B cell (primary cell): Measurements from ENCODE around the gene TRPV4. TPM values are rescaled to one million over a fixed set of nuclear protein-coding genes. Genes with fewer than 3 reads are reported as not detected.

Experiments
- ATAC-seq: fragments of 200-7000 bp; cut with Tn5 transposase; one replicate; pipeline ENCODE4 v1.10.0; 2021; ENCODE audit warnings: low read depth, mild to moderate bottlenecking, moderate number of reproducible peaks, moderate library complexity
- CTCF ChIA-PET: fragments of 350-600 bp; sonication (Branson Sonifier 250); formaldehyde crosslinking; loops from one replicate; lab custom pipeline; 2021; ENCODE audit warnings: antibody characterized with exemption, inconsistent platforms; lab: Charles Lee
- POLR2A ChIA-PET: fragments of 350-600 bp; sonication (Branson Sonifier 250); formaldehyde crosslinking; loops from one replicate; lab custom pipeline; 2021; ENCODE audit warnings: antibody characterized with exemption; lab: Charles Lee
- DNase-seq: peaks from one replicate; pipeline ENCODE4 v3.0.0; 2013
- H2AFZ ChIP-seq: 2 replicates; pipeline ENCODE4 v1.6.1; 2012; ENCODE audit warnings: mild to moderate bottlenecking, low read depth, low read length; ENCODE audit not compliant: insufficient read depth, poor library complexity, severe bottlenecking
- H3K27ac ChIP-seq, 2 donors: 1 replicate in 1 of 2; 2 replicates in 1 of 2; pipeline ENCODE4 v1.5.1; 2012 to 2013; ENCODE audit warnings: low read length in 2 of 2, mild to moderate bottlenecking in 2 of 2, moderate library complexity in 1 of 2
- H3K27me3 ChIP-seq, 4 experiments: fragments of 200-600 bp in 1 of 4; sonication (generic) in 1 of 4; replicated peaks in 1 of 4; 1 replicate in 2 of 4; 2 replicates in 2 of 4; pipeline versions ENCODE4 v1.6.1 to v1.7.0; 2013 to 2016; ENCODE audit warnings: low read length in 3 of 4, mild to moderate bottlenecking in 2 of 4, mixed read lengths in 1 of 4, moderate library complexity in 1 of 4; ENCODE audit not compliant: insufficient read depth in 4 of 4, control insufficient read depth in 3 of 4; ENCODE audit errors: control extremely low read depth in 1 of 4
- H3K36me3 ChIP-seq, 2 experiments: replicated peaks in 1 of 2; 1 replicate in 1 of 2; 2 replicates in 1 of 2; pipeline versions ENCODE4 v1.6.1 to v1.7.1; 2013; ENCODE audit warnings: low read length in 1 of 2; ENCODE audit not compliant: insufficient read depth in 2 of 2, control insufficient read depth in 1 of 2; ENCODE audit errors: control extremely low read depth in 1 of 2, extremely low read depth in 1 of 2
- H3K4me1 ChIP-seq, 2 donors: fragments of 200-600 bp in 1 of 2; sonication (generic) in 1 of 2; 1 replicate in 1 of 2; 2 replicates in 1 of 2; pipeline versions ENCODE4 v1.5.1 to v1.6.1; 2013 to 2017; ENCODE audit warnings: low read length in 2 of 2; ENCODE audit not compliant: control insufficient read depth in 2 of 2, insufficient read depth in 2 of 2
- H3K4me2 ChIP-seq: replicated peaks from 2 replicates; pipeline ENCODE3; 2012; ENCODE audit warnings: mild to moderate bottlenecking, low read depth, low read length; ENCODE audit not compliant: poor library complexity, severe bottlenecking
- H3K4me3 ChIP-seq, 5 experiments: fragments of 200-600 bp in 1 of 5; sonication (generic) in 1 of 5; 1 replicate in 3 of 5; 2 replicates in 2 of 5; pipeline versions ENCODE4 v1.5.1 to v1.7.0; 2011 to 2016; ENCODE audit warnings: low read length in 4 of 5, mild to moderate bottlenecking in 4 of 5, low read depth in 2 of 5, control low read depth in 1 of 5, moderate library complexity in 1 of 5; ENCODE audit not compliant: insufficient read depth in 1 of 5; ENCODE audit errors: control extremely low read depth in 1 of 5, extremely low read depth in 1 of 5
- H3K79me2 ChIP-seq: fragments of 200-600 bp; sonication (generic); one replicate; pipeline ENCODE4 v1.6.0; 2016; ENCODE audit warnings: low read length; ENCODE audit not compliant: control insufficient read depth, insufficient read depth
- H3K9ac ChIP-seq: fragments of 200-600 bp; sonication (generic); 2 replicates; pipeline ENCODE4 v1.6.1; 2017; ENCODE audit warnings: mild to moderate bottlenecking, low read length, moderate library complexity
- H3K9me3 ChIP-seq, 3 donors: one replicate each; pipeline versions ENCODE4 v1.6.1 to v1.7.1; 2013; ENCODE audit warnings: low read length in 2 of 3; ENCODE audit not compliant: control insufficient read depth in 2 of 3, insufficient read depth in 1 of 3; ENCODE audit errors: control extremely low read depth in 1 of 3
- H4K20me1 ChIP-seq: 2 replicates; pipeline ENCODE4 v1.6.0; 2012; ENCODE audit warnings: mild to moderate bottlenecking, low read length; ENCODE audit not compliant: insufficient read depth, control insufficient read depth, poor library complexity, severe bottlenecking
- H3K27ac Mint-ChIP-seq: one replicate; pipeline ENCODE4 v1.8.0; 2021; ENCODE audit warnings: mixed read lengths
- H3K27me3 Mint-ChIP-seq: one replicate; pipeline ENCODE4 v1.8.0; 2021; ENCODE audit warnings: mixed read lengths
- H3K4me1 Mint-ChIP-seq: one replicate; pipeline ENCODE4 v1.8.0; 2021; ENCODE audit warnings: mixed read lengths
- H3K4me3 Mint-ChIP-seq: one replicate; pipeline ENCODE4 v1.8.0; 2021; ENCODE audit warnings: mixed read lengths
- H3K9me3 Mint-ChIP-seq: one replicate; pipeline ENCODE4 v1.8.0; 2022; ENCODE audit warnings: mixed read lengths; ENCODE audit not compliant: insufficient read depth
- CTCF ChIP-seq: fragments of 200-600 bp; IDR thresholded peaks from one replicate; pipeline ENCODE4 v1.8.0; 2022; ENCODE audit warnings: antibody characterized with exemption, mild to moderate bottlenecking
- EZH2 ChIP-seq: IDR thresholded peaks from 2 replicates; pipeline ENCODE4 v1.6.1; 2012; ENCODE audit warnings: borderline replicate concordance, low read depth, mild to moderate bottlenecking, moderate library complexity, low read length; ENCODE audit not compliant: insufficient read depth, poor library complexity, severe bottlenecking
- WGBS: methylation state at CpG from one replicate; pipeline ENCODE4 v1.1.5; 2013; ENCODE audit warnings: missing lambda C conversion rate; ENCODE audit not compliant: insufficient coverage; 5-methylcytosine and 5-hydroxymethylcytosine counted together
- intact Hi-C: fragments of 100-400 bp; cut with micrococcal nuclease; formaldehyde crosslinking; loops from one replicate; pipeline ENCODE4 v1.10.0; 2022
- polyA plus RNA-seq: library from polyadenylated mRNA; depleted of rRNA; stranded (reverse); fragments of >200 nt; gene quantifications from 2 replicates; pipeline ENCODE4 v1.2.3, GENCODE V29; 2012
- total RNA-seq, 2 donors: library from RNA; stranded (reverse); fragments of 120-200 nt in 1 of 2; gene quantifications; 1 replicate in 1 of 2; 2 replicates in 1 of 2; pipeline versions ENCODE4 v1.2.3 to v1.2.4, GENCODE V29; 2013 to 2022

Gene TRPV4
- total and polyA plus RNA-seq, 2 donors (not counting 1 experiment from before 2014, with no cell fraction given), result not detected

- no peak overlapping the region for H2AFZ ChIP-seq
- H3K79me2 ChIP-seq, result peaks cover 67% of the 10 kb centered on the region
- H3K9ac ChIP-seq, result no peak overlapping the region
- ChIA-PET POLR2A (no interaction called here), CTCF (interaction anchor here (1.2 to 1.6 kb wide), 2 partner anchors 33 to 74 kb away, joined by 4 to 9 read pairs; no protein-coding TSS in a partner anchor)
- Mint-ChIP-seq H3K4me3 (peak overlapping the region; percentile 83), H3K9me3 (no peaks in the 10 kb centered on the region), H3K27ac (no peak overlapping the region), H3K27me3 (no peaks in the 10 kb centered on the region), H3K4me1 (peaks cover 64% of the 10 kb centered on the region)
- ATAC-seq (no peak), DNase-seq (no peak)
- H3K27me3 ChIP-seq, result no peaks in the 10 kb centered on the region
- H3K27ac ChIP-seq, result no peak overlapping the region
- intact Hi-C loops, result no loop called here
- no peak overlapping the region for H3K4me3 ChIP-seq
- 100% methylated on average over 2 of the region's 3 CpGs for WGBS
- H3K36me3 ChIP-seq, result no peaks in the 10 kb centered on the region
- H3K9me3 ChIP-seq, result no peaks in the 10 kb centered on the region
- no peak for TF ChIP-seq CTCF
- TF ChIP-seq EZH2, result no peak
- H3K4me2 ChIP-seq, result peak overlapping the region; percentile 95
- H4K20me1 ChIP-seq, result peaks cover 24% of the 10 kb centered on the region
- H3K4me1 ChIP-seq, result peaks cover 40 to 46% of the 10 kb centered on the region in 2 donors
These were observed 45.0 kb upstream of the TRPV4 start for GRCh38 chr12:109878247-109878625.

GRCh38 chr12:109877504-109878246 is 44.5 kb upstream of the TRPV4 start:
- Histone ChIP-seq H3K9ac (no peak overlapping the region), H3K4me2 (no peak overlapping the region), H4K20me1 (peaks cover 24% of the 10 kb centered on the region), H3K4me3 (no peak overlapping the region), H3K79me2 (peaks cover 73% of the 10 kb centered on the region), H3K27ac (no peak overlapping the region), H2AFZ (no peak overlapping the region), H3K9me3 (no peaks in the 10 kb centered on the region), H3K27me3 (no peaks in the 10 kb centered on the region), H3K4me1 (peaks cover 40 to 46% of the 10 kb centered on the region in 2 donors), H3K36me3 (peaks cover 0 to 1% of the 10 kb centered on the region in 2 experiments)
- DNase-seq (no peak), ATAC-seq (no peak)
- H3K9me3 Mint-ChIP-seq, result no peaks in the 10 kb centered on the region
- CTCF ChIA-PET, result interaction anchor here (1.2 to 1.4 kb wide), 2 partner anchors 24 to 74 kb away, joined by 4 to 5 read pairs; no protein-coding TSS in a partner anchor
- POLR2A ChIA-PET, result no interaction called here
- peak overlapping the region; percentile 55 for H3K4me3 Mint-ChIP-seq
- H3K27me3 Mint-ChIP-seq, result no peaks in the 10 kb centered on the region
- intact Hi-C loops, result no loop called here
- peak overlapping the region; percentile 11 for H3K27ac Mint-ChIP-seq
- TF ChIP-seq EZH2 (no peak), CTCF (no peak)
- WGBS, result 96% methylated on average over 4 of the region's 10 CpGs
- H3K4me1 Mint-ChIP-seq, result peaks cover 64% of the 10 kb centered on the region
